Measurements from ENCODE around the gene MROH2A.

MROH2A gene

GRCh38 chr2:233807966-233808935 lies 30.1 kb downstream of the MROH2A start:
- TF ChIP-seq TAF1 (IDR thresholded peaks at IDR 0.05; ENCODE audit: low read depth) (no peak), NFIC (IDR thresholded peaks at IDR 0.05) (no peak), CEBPB (IDR thresholded peaks at IDR 0.05) (no peak), REST (IDR thresholded peaks at IDR 0.05; ENCODE audit: low read depth) (no peak), USF1 (IDR thresholded peaks at IDR 0.05) (no peak), RAD21 (IDR thresholded peaks at IDR 0.05; ENCODE audit: low read depth) (no peak), EGR1 (IDR thresholded peaks at IDR 0.05) (no peak), EP300 (IDR thresholded peaks at IDR 0.05; ENCODE audit: borderline replicate concordance) (no peak), FOXM1 (IDR thresholded peaks at IDR 0.05; ENCODE audit: borderline replicate concordance, low read depth) (no peak), TEAD4 (IDR thresholded peaks at IDR 0.05) (no peak), CREB1 (IDR thresholded peaks at IDR 0.05; ENCODE audit: low read depth) (no peak), YY1 (IDR thresholded peaks at IDR 0.05; ENCODE audit: low read depth) (no peak), MAX (IDR thresholded peaks at IDR 0.05) (no peak), ZBTB7A (IDR thresholded peaks at IDR 0.05; ENCODE audit: low read depth) (no peak), TCF12 (IDR thresholded peaks at IDR 0.05; ENCODE audit: low read depth) (no peak)

- TF ChIP-seq EGR1 (IDR thresholded peaks at IDR 0.05): no peak
- TF ChIP-seq TAF1 (IDR thresholded peaks at IDR 0.05; ENCODE audit: low read depth): no peak
- TF ChIP-seq MAX (IDR thresholded peaks at IDR 0.05): peak; percentile 37; the same call in 1 of the 2 replicates
- TF ChIP-seq NFIC (IDR thresholded peaks at IDR 0.05): no peak
- TF ChIP-seq FOXM1 (IDR thresholded peaks at IDR 0.05; ENCODE audit: borderline replicate concordance, low read depth): no peak
- no peak for TF ChIP-seq TCF12 (IDR thresholded peaks at IDR 0.05; ENCODE audit: low read depth)
Measured at GRCh38 chr2:233810385-233810784, 32.3 kb downstream of the MROH2A start.

- TF ChIP-seq RAD21 (IDR thresholded peaks at IDR 0.05; ENCODE audit: low read depth): no peak
- no peak for TF ChIP-seq ZBTB7A (IDR thresholded peaks at IDR 0.05; ENCODE audit: low read depth)
- TF ChIP-seq YY1 (IDR thresholded peaks at IDR 0.05; ENCODE audit: low read depth): no peak
- no peak for TF ChIP-seq MAX (IDR thresholded peaks at IDR 0.05)
- TF ChIP-seq REST (IDR thresholded peaks at IDR 0.05; ENCODE audit: low read depth): no peak
Measured at GRCh38 chr2:233811087-233811486, 33.0 kb downstream of the MROH2A start.

GRCh38 chr2:233811732-233812131 lies 33.6 kb downstream of the MROH2A start:
- TF ChIP-seq EGR1 (IDR thresholded peaks at IDR 0.05) (no peak), USF1 (IDR thresholded peaks at IDR 0.05) (no peak), EP300 (IDR thresholded peaks at IDR 0.05; ENCODE audit: borderline replicate concordance) (no peak), CREB1 (IDR thresholded peaks at IDR 0.05; ENCODE audit: low read depth) (no peak), CEBPB (IDR thresholded peaks at IDR 0.05) (no peak), ZBTB7A (IDR thresholded peaks at IDR 0.05; ENCODE audit: low read depth) (no peak), TCF12 (IDR thresholded peaks at IDR 0.05; ENCODE audit: low read depth) (no peak), FOXM1 (IDR thresholded peaks at IDR 0.05; ENCODE audit: borderline replicate concordance, low read depth) (no peak), REST (IDR thresholded peaks at IDR 0.05; ENCODE audit: low read depth) (no peak), NFIC (IDR thresholded peaks at IDR 0.05) (no peak), TEAD4 (IDR thresholded peaks at IDR 0.05) (no peak), TAF1 (IDR thresholded peaks at IDR 0.05; ENCODE audit: low read depth) (no peak), RAD21 (IDR thresholded peaks at IDR 0.05; ENCODE audit: low read depth) (no peak), MAX (IDR thresholded peaks at IDR 0.05) (no peak), YY1 (IDR thresholded peaks at IDR 0.05; ENCODE audit: low read depth) (no peak)

Data from Ishikawa (cell line).